PC-9 (cell line): Measurements from ENCODE around the gene EDARADD.

Source experiments
- EZH2 ChIP-seq: fragments of 200-600 bp; sonication (generic); IDR thresholded peaks from 2 replicates; pipeline ENCODE4 v1.8.0; 2017; ENCODE audit warnings: antibody characterized with exemption, low read depth
- TF ChIP-seq, protein P1 (sequence below): fragments of 200-600 bp; sonication (generic); conservative IDR thresholded peaks from 2 replicates; pipeline ENCODE4 v1.6.1; 2017; ENCODE audit warnings: mixed run types, antibody characterized with exemption, mild to moderate bottlenecking, moderate library complexity

- TF ChIP-seq, protein P1, sequence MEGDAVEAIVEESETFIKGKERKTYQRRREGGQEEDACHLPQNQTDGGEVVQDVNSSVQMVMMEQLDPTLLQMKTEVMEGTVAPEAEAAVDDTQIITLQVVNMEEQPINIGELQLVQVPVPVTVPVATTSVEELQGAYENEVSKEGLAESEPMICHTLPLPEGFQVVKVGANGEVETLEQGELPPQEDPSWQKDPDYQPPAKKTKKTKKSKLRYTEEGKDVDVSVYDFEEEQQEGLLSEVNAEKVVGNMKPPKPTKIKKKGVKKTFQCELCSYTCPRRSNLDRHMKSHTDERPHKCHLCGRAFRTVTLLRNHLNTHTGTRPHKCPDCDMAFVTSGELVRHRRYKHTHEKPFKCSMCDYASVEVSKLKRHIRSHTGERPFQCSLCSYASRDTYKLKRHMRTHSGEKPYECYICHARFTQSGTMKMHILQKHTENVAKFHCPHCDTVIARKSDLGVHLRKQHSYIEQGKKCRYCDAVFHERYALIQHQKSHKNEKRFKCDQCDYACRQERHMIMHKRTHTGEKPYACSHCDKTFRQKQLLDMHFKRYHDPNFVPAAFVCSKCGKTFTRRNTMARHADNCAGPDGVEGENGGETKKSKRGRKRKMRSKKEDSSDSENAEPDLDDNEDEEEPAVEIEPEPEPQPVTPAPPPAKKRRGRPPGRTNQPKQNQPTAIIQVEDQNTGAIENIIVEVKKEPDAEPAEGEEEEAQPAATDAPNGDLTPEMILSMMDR = no peak
- no peak for TF ChIP-seq EZH2
Observed at GRCh38 chr1:236353813-236354212, 40.3 kb upstream of the EDARADD start.
